Prostate gland (tissue), 2 donors: Measurements from ENCODE around the gene OR1F1.

Experiments used
- CTCF ChIP-seq, 4 experiments: fragments of 200-600 bp in 2 of 4; fragments of 450-650 bp in 2 of 4; sonication (generic) in 2 of 4; IDR thresholded peaks; 1 replicate in 3 of 4; 2 replicates in 1 of 4; pipeline ENCODE4 v1.5.1; 2016 to 2019; ENCODE audit warnings: antibody characterized with exemption in 4 of 4, mild to moderate bottlenecking in 2 of 4, moderate library complexity in 2 of 4
- POLR2A ChIP-seq: fragments of 450-650 bp; IDR thresholded peaks from one replicate; pipeline ENCODE4 v1.6.1; 2016; ENCODE audit warnings: antibody characterized with exemption, mild to moderate bottlenecking

- TF ChIP-seq CTCF (IDR thresholded peaks at IDR 0.05) (no peak), POLR2A (no peak)
These were observed 30.6 kb upstream of the OR1F1 start for GRCh38 chr16:3157229-3158025.
